C4-2B (cell line): ENCODE measurements around the gene MMP27.

Source experiments
- H3K27ac ChIP-seq: fragments of 450-650 bp; 2 replicates; pipeline ENCODE4 v1.5.1; 2017
- CTCF ChIP-seq: fragments of 450-650 bp; conservative IDR thresholded peaks from 2 replicates; pipeline ENCODE4 v1.5.1; 2017; ENCODE audit warnings: mild to moderate bottlenecking
- ZFX ChIP-seq: fragments of 450-650 bp; IDR thresholded peaks from 2 replicates; pipeline ENCODE4 v1.6.1; 2017

MMP27 gene

DNA sequence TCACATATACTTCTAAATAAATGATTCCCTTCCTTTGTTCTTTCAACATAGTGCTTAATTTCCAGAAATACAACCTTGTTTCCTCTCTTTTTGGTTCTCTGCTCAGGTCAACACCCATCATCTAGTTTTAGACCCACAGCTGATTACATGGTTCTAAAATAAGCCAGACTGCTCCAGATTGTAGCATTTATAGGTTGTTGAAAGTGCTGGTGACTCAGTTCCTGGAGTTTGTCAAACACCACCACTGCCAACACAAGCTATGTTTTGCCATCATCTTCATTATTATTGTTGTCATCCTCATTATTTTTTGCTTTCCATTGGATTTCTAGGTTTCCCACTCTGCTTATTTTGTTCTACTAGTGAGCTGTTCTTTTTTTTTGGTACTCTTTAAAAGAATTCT lies 58.1 kb downstream of the MMP27 start:
- H3K27ac ChIP-seq, result no peak overlapping the region
- TF ChIP-seq ZFX, result no peak
- TF ChIP-seq CTCF, result no peak

DNA sequence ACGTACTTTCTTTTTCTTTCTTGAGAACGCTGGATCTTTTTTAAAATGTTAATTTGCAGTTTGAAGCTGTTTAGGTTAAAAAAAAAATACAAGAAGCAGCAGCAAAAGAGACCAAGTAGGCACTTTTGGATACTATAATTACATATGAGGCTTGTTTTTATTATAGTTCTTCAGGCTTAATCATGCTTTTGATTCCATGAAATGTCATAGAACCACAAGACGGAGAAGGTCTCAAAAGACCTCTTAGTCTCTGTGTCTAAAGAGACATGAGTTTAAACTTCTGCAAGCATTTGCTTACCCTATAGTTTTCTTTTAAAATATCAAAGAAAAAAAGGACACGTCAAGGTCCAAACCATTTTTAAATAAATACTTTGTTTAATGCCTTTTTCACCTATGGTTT lies 61.6 kb downstream of the MMP27 start:
- H3K27ac ChIP-seq, result no peak overlapping the region
- TF ChIP-seq ZFX (no peak), CTCF (no peak)
